Dendritic cell treated with granulocyte-macrophage colony-stimulating factor and Interleukin-4, amounts not matched to agents 40 ng/mL and 50 ng/mL, for 4 days (primary cell): ENCODE data around the gene WDR5.
A peak's percentile ranks its signal among the peaks of the same experiment; 100 is the strongest.

Experiments
- H3K27ac Mint-ChIP-seq: one replicate; pipeline ENCODE4 v1.8.0; 2022; ENCODE audit warnings: mild to moderate bottlenecking, mixed read lengths
- H3K27me3 Mint-ChIP-seq: one replicate; pipeline ENCODE4 v1.8.0; 2022; ENCODE audit warnings: mild to moderate bottlenecking, mixed read lengths
- H3K36me3 Mint-ChIP-seq: one replicate; pipeline ENCODE4 v1.8.0; 2022; ENCODE audit warnings: low read depth, mixed read lengths
- H3K4me1 Mint-ChIP-seq: one replicate; pipeline ENCODE4 v1.8.0; 2022; ENCODE audit warnings: low read depth, mixed read lengths
- H3K4me3 Mint-ChIP-seq: one replicate; pipeline ENCODE4 v1.8.0; 2022; ENCODE audit warnings: mild to moderate bottlenecking, moderate library complexity, mixed read lengths
- H3K9me3 Mint-ChIP-seq: one replicate; pipeline ENCODE4 v1.8.0; 2022; ENCODE audit warnings: mixed read lengths
- intact Hi-C: fragments of 100-400 bp; cut with micrococcal nuclease; formaldehyde crosslinking; loops from one replicate; pipeline ENCODE4 v1.15.0; 2022

The WDR5 gene

DNA sequence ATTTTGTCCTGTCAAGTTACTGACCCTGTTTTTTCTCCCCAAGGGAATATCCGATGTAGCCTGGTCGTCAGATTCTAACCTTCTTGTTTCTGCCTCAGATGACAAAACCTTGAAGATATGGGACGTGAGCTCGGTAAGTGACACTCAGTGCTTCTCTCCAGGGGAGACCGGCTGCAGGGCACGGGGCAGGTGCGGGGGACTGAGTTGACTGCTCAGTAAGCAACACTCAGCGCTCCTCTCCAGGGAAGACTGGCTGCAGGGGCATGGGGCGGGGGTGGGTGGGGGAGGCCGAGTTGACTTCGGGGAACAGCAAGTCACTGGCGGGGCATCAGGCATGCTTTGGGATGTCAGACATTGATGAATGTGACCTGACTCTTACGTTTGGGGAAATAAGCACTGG, 6.0 kb downstream of the WDR5 start:
- no peaks in the 10 kb centered on the region for H3K9me3 Mint-ChIP-seq
- H3K4me3 Mint-ChIP-seq: no peak overlapping the region
- peaks cover 47% of the 10 kb centered on the region for H3K4me1 Mint-ChIP-seq
- H3K36me3 Mint-ChIP-seq: peaks cover 96% of the 10 kb centered on the region
- H3K27ac Mint-ChIP-seq: peak overlapping the region; percentile 83
- intact Hi-C loops: no loop called here
- no peaks in the 10 kb centered on the region for H3K27me3 Mint-ChIP-seq

DNA sequence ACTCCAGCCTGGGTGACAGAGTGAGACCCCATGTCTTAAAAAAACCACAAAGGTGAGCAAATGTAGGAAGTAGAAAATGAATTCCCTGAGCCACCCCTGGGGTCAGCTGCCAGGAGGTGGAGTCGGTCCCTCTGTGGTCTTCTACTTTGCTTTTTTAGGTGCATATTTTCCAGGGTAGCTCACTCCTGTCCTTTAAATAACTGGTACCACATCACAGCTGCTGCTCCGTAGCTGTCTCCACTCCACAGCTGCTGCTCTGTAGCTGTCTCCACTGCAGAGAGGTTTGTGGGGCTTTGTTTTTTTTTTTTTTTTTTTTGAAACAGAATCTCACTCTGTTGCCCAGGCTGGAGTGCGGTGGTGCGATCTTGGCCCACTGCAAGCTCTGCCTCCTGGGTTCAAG, 8.9 kb downstream of the WDR5 start:
- H3K36me3 Mint-ChIP-seq: peaks cover 100% of the 10 kb centered on the region
- H3K4me1 Mint-ChIP-seq: peaks cover 44% of the 10 kb centered on the region
- no peak overlapping the region for H3K27ac Mint-ChIP-seq
- H3K27me3 Mint-ChIP-seq: no peaks in the 10 kb centered on the region
- intact Hi-C loops: no loop called here
- no peaks in the 10 kb centered on the region for H3K9me3 Mint-ChIP-seq
- H3K4me3 Mint-ChIP-seq: no peak overlapping the region

DNA sequence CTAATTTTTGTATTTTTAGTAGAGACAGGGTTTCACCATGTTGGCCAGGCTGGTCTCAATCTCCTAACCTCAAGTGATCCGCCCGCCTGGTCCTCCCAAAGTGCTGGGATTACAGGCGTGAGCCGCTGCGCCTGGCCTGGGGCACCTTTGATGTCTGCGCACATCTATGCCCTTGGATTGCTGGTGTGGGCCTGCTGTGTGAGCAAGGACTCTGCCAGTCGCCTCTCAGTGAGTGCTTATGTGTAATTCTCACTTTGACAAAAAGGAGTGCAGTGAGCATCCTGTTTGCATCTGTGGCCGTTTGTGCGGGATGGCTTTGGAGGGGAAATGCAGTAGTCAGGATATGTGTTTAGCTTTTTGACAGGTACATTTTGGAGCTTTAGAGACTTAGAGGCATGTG, 9.4 kb downstream of the WDR5 start:
- no peaks in the 10 kb centered on the region for H3K9me3 Mint-ChIP-seq
- intact Hi-C loops: no loop called here
- H3K27me3 Mint-ChIP-seq: no peaks in the 10 kb centered on the region
- H3K4me3 Mint-ChIP-seq: no peak overlapping the region
- peaks cover 100% of the 10 kb centered on the region for H3K36me3 Mint-ChIP-seq
- no peak overlapping the region for H3K27ac Mint-ChIP-seq
- H3K4me1 Mint-ChIP-seq: peaks cover 49% of the 10 kb centered on the region

DNA sequence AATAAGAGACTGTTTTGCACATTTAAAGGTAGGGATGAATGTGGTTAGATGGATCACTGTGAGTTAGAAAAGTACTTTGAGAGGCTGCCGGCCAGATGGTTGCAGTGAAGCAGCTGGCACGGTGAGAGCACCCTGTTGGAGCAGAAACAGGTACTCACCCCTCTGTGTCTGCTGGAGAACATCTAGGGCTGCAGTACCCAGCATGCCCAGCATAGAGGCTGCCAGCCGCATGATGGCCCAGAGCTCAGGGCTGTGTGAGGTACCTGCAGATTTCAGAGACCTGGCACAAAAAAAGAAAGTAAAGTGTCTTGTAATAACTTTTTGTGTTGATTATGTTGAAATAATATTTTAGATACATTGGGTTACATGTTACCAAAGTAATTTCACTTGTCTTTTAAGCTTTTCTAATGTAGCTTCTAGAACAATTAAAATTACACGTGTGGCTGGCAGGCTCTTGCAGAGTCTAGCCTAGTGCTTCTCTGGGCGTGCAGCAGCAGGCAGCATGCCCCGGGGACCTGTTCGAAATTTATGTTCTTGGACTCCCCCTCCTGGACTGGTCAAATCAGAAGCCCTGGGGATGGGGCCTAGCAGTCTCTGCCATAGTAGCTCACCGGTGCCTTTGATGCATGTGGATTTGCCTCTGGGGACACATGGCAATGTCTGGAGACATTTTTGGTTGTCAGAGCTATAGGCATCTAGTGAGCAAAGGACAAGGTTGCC, 11.1 kb downstream of the WDR5 start:
- no peak overlapping the region for H3K27ac Mint-ChIP-seq
- H3K36me3 Mint-ChIP-seq: peaks cover 97% of the 10 kb centered on the region
- peaks cover 55% of the 10 kb centered on the region for H3K4me1 Mint-ChIP-seq
- no peaks in the 10 kb centered on the region for H3K27me3 Mint-ChIP-seq
- no peak overlapping the region for H3K4me3 Mint-ChIP-seq
- no peaks in the 10 kb centered on the region for H3K9me3 Mint-ChIP-seq
- intact Hi-C loops: no loop called here

DNA sequence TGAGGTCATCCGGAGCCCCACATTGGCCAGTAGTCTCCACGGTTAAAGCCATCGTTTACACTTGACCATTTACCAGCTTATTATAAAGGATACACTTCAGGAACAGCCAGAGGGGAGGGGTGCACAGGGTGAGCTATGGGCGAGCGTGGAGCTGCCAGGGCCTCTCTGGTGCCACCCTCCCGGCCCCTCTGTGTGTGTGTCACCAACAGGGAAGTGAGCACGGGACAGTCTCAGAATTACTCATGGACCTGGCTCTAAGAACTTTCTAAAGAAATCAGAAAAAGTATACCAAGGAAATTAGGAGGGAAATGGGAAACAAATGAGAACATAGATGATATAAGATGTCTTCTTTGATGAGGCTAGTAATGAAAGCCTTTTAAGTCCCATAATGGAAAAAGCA, 13.5 kb downstream of the WDR5 start:
- intact Hi-C loops: no loop called here
- no peaks in the 10 kb centered on the region for H3K9me3 Mint-ChIP-seq
- H3K27me3 Mint-ChIP-seq: no peaks in the 10 kb centered on the region
- peaks cover 97% of the 10 kb centered on the region for H3K36me3 Mint-ChIP-seq
- peak overlapping the region; percentile 52 for H3K27ac Mint-ChIP-seq
- peaks cover 47% of the 10 kb centered on the region for H3K4me1 Mint-ChIP-seq
- H3K4me3 Mint-ChIP-seq: no peak overlapping the region

DNA sequence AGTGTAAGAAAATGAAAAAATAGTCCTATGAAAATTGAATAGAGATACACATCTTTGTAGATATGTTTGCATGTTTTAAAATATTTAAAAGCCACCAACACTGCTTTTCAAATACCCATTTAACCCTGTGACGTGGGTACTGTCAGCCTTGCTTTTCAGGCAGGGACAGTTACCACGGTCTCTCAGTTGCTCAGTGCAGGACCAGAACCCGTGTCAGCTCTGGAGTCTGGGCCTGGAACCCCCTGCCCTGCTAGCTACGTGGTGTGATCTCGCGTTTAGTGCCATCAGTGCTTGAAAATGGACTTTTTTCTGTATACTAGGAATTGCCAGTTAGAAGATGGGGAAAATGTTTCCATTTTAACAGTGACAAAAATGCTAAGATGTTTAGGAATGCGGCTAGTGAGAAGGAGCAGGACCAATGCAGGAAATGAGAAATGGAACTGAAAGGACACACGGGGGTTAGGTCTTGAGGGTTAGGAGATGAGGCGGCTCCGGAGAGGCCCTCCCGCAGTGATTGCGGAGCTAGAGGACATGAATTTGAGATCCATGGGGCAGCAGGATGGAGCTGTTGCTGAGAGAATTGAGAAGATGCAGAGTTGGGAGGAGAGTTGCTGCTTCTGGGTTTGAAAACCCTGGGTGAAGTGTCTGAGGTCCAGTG, 14.8 kb downstream of the WDR5 start:
- H3K27ac Mint-ChIP-seq: peak overlapping the region; percentile 33
- peak overlapping the region; percentile 51 for H3K4me3 Mint-ChIP-seq
- intact Hi-C loops: no loop called here
- no peaks in the 10 kb centered on the region for H3K9me3 Mint-ChIP-seq
- no peaks in the 10 kb centered on the region for H3K27me3 Mint-ChIP-seq
- H3K4me1 Mint-ChIP-seq: peaks cover 47% of the 10 kb centered on the region
- peaks cover 97% of the 10 kb centered on the region for H3K36me3 Mint-ChIP-seq

DNA sequence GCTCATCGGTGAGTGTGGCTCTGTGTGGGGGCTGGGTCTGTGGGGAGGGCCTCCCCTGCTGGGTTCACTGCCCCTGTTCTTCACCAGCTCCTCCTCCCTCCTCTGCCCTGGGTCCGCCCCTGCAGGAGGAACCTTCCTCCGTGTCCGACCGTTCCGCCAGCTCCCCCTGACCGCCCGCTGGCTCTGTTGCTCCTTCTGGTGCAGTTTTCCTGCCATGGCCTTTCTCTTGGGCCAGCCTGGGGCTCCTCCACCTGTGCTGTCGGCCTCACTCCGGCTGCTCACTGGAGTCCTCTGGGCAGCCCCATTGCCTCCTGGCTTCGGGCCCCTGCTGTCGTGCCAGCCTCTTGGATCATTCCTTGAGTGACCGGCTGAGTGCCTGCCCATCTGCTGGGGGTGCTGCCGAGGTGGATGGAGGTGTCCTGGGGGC, 16.2 kb downstream of the WDR5 start:
- peaks cover 47% of the 10 kb centered on the region for H3K4me1 Mint-ChIP-seq
- intact Hi-C loops: no loop called here
- H3K27ac Mint-ChIP-seq: no peak overlapping the region
- H3K36me3 Mint-ChIP-seq: peaks cover 97% of the 10 kb centered on the region
- no peak overlapping the region for H3K4me3 Mint-ChIP-seq
- no peaks in the 10 kb centered on the region for H3K27me3 Mint-ChIP-seq
- no peaks in the 10 kb centered on the region for H3K9me3 Mint-ChIP-seq

DNA sequence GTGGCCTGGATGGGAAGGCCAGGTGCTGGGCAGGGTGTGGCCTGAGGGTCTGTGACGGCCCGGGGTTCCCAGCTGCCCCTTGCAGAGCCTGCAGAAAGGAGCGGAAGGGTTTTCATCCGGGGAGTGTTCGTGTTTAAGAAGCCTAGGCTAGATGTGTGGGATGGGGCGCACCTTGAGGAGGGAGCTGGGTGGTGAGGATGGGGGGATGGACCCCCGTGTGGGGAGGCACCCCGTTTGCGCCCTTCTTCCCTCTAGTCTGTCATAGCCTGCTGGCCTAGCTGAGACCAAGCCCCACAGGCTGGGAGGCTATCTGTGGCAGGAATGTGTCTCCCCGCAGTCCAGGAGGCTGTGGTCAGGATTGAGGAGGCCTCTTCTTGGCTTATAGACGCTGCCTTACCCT, 16.6 kb downstream of the WDR5 start:
- intact Hi-C loops: no loop called here
- H3K36me3 Mint-ChIP-seq: peaks cover 97% of the 10 kb centered on the region
- no peak overlapping the region for H3K4me3 Mint-ChIP-seq
- H3K27me3 Mint-ChIP-seq: no peaks in the 10 kb centered on the region
- H3K27ac Mint-ChIP-seq: no peak overlapping the region
- peaks cover 43% of the 10 kb centered on the region for H3K4me1 Mint-ChIP-seq
- H3K9me3 Mint-ChIP-seq: no peaks in the 10 kb centered on the region

DNA sequence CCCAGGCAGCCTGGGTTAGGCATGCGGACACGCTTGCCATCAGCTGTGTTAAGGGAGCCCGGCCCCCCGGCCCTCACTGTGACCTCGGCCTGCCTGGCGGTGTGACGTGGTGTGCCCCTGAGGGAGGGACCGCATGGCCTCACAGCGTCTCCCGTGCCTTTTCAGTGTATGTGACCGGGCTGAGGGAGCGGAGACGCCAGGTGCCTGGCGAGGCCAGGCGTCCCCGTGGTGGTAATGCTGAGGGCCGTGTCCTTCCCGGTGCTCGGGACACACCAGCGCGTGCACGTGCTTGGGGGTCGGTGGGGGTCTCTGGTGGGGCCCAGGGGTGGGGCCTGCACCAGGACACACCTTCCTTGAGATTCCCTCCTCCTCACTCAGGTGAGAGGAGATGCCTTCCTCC, 17.6 kb downstream of the WDR5 start:
- H3K36me3 Mint-ChIP-seq: peaks cover 97% of the 10 kb centered on the region
- H3K27me3 Mint-ChIP-seq: no peaks in the 10 kb centered on the region
- no peak overlapping the region for H3K27ac Mint-ChIP-seq
- intact Hi-C loops: no loop called here
- H3K9me3 Mint-ChIP-seq: no peaks in the 10 kb centered on the region
- H3K4me3 Mint-ChIP-seq: no peak overlapping the region
- H3K4me1 Mint-ChIP-seq: peaks cover 38% of the 10 kb centered on the region

DNA sequence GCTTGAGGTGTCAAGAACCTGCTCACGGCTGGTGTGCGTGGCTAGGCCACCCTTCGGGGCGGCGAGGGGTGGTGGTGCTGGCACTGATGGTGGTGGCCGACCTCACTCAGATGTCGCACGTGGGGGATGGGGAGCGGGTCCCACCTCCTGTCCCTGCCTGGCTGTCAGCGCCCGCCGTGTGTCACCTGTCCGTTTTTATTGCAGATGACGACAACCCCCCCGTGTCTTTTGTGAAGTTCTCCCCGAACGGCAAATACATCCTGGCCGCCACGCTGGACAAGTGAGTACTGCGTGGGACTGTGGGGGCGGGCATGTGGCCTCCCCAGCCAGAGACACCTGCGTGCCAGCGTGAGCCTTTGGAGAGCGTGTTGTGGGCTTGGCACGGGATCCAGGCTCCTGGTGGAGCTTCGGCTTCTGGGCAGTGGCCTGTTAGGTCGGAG, 18.4 kb downstream of the WDR5 start:
- Mint-ChIP-seq H3K4me3 (no peak overlapping the region), H3K27ac (no peak overlapping the region), H3K4me1 (peaks cover 29% of the 10 kb centered on the region), H3K9me3 (no peaks in the 10 kb centered on the region), H3K27me3 (no peaks in the 10 kb centered on the region), H3K36me3 (peaks cover 97% of the 10 kb centered on the region)
- intact Hi-C loops: no loop called here

DNA sequence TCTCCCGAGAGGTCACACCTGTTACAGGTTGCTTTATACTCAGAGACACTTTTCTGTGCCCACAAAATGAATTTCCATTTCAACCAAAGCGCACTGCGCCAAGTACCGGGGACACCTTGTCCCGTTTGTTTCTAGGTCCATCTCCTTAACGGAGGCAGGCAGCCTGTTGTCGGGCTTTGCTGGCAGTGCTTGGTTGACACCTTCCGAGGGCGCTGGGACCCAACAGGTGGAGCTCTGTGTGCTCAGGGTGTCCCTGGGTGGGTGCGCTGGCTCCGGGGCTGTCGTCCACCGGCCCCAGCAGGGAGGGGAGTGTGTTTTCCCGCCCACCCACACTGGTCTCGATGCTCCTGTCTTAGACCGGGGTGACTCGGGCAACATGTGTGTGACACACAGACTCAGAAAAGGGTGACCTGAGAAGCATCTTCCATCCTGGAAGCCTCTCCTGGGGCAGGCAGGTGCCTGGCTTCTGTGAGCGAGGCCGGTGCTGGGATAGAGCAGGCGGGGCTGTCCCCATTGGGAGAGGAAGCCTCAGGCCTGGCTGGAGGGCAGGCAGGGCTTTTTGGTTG, 20.0 kb downstream of the WDR5 start:
- Mint-ChIP-seq H3K27ac (no peak overlapping the region), H3K4me3 (no peak overlapping the region), H3K36me3 (peaks cover 100% of the 10 kb centered on the region), H3K9me3 (no peaks in the 10 kb centered on the region), H3K4me1 (peaks cover 14% of the 10 kb centered on the region), H3K27me3 (no peaks in the 10 kb centered on the region)
- intact Hi-C loops: no loop called here

DNA sequence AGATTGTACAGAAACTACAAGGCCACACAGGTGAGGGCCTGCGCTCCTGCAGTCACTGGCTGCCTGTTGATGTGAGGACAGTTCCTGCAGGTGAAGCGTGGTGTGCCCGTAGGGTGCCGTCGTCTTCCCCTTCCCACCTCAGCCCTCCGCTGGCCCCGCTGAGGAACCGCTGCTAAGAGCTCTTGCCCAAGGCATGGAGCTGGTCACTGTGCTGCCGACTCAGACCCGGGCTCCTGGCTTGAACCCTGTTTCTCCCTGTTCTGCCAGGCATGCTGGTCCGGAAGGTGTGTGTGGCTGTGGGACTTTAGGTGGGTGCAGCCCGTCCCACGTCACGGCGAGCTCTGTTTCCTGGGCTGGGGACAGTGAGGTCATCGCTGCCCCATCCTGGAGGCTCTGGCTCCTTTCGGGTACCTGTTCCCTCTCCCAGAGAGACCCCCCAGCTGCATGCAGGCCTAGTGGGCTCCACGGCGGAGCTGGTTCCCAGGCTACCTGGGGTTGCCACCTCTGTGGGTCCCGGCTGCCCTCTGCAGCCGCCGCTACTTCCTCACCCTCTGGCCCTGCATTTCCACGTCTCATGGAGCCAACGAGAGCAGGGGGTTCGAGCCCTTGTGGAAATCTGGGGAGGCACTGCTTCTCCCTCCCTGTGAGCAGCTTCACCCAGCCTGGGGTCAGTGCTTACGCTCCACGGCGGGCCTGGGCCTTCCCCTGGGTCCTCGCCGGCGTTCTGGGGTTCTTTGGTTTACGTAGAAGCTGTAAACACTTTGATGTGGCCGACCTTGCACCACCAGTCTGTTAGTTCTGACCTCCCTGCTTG, 20.9 kb downstream of the WDR5 start:
- no peak overlapping the region for H3K4me3 Mint-ChIP-seq
- no peak overlapping the region for H3K27ac Mint-ChIP-seq
- intact Hi-C loops: no loop called here
- peaks cover 97% of the 10 kb centered on the region for H3K36me3 Mint-ChIP-seq
- peaks cover 2% of the 10 kb centered on the region for H3K27me3 Mint-ChIP-seq
- peaks cover 9% of the 10 kb centered on the region for H3K4me1 Mint-ChIP-seq
- H3K9me3 Mint-ChIP-seq: no peaks in the 10 kb centered on the region

DNA sequence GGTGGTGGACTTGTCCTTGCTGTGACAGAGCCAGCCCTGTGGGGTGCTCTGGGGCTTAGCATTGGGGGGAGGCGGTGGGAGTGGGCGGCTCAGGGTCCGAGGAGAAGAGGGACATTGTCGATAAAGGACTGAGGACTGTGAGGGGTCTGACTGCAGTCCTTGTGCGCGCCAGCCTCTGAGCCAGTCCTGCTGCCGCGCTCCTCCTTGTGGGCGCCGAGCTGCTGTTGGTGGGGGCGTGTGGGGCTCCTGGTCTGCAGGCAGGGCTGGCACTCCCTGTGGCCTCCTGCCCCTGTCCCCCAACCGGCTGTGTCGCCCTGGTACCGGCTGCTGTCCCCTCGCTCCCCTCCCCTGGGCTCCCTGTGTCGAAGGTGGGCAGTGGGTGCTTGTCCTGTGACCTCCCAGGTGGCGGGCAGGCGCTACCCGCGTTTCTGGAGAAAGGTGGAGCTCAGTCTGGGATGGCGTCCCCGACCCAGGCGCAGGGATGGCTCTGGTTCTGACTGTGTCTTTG, 21.6 kb downstream of the WDR5 start:
- peaks cover 5% of the 10 kb centered on the region for H3K27me3 Mint-ChIP-seq
- no peaks in the 10 kb centered on the region for H3K9me3 Mint-ChIP-seq
- peaks cover 92% of the 10 kb centered on the region for H3K36me3 Mint-ChIP-seq
- H3K4me3 Mint-ChIP-seq: no peak overlapping the region
- peaks cover 10% of the 10 kb centered on the region for H3K4me1 Mint-ChIP-seq
- intact Hi-C loops: no loop called here
- H3K27ac Mint-ChIP-seq: no peak overlapping the region

DNA sequence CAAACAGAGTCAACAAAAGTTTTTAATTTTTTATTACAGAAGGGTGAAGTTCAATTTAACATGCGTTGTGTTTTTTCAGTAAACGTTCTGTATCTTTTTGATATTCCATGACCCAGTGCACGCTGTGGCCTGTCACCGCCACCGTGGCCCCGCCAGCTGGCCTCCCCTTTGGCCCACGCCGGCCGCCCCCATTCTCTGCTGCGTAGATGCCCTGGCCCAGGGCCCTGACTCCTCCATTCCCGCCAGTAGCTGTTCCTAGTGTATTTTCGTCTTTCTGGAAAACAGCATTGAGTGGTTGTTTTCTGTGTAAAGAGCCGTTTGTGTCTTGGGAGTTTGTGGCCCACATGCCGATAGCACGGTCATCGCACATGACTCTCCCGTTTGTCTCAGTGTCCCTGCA, 22.4 kb downstream of the WDR5 start:
- no peaks in the 10 kb centered on the region for H3K9me3 Mint-ChIP-seq
- no peak overlapping the region for H3K4me3 Mint-ChIP-seq
- peaks cover 84% of the 10 kb centered on the region for H3K36me3 Mint-ChIP-seq

More for the DNA sequence above, 22.4 kb downstream of the WDR5 start:
- H3K27ac Mint-ChIP-seq: no peak overlapping the region
- intact Hi-C loops: no loop called here
- peaks cover 18% of the 10 kb centered on the region for H3K4me1 Mint-ChIP-seq
- peaks cover 5% of the 10 kb centered on the region for H3K27me3 Mint-ChIP-seq
